Activated B cell treated with CpG ODN at 0.5 μM for 24 hours (primary cell): ENCODE results near the gene CLHC1. TPM values are rescaled to one million over a fixed set of nuclear protein-coding genes. Genes with fewer than 3 reads are reported as not detected.

Experiments used
- ATAC-seq: fragments of 200-7000 bp; cut with Tn5 transposase; one replicate; pipeline ENCODE4 v1.10.0; 2021; ENCODE audit warnings: low read depth, mild to moderate bottlenecking, moderate library complexity
- CTCF ChIA-PET: fragments of 350-600 bp; sonication (Branson Sonifier 250); formaldehyde crosslinking; loops from one replicate; lab custom pipeline; 2021; ENCODE audit warnings: antibody characterized with exemption; lab: Charles Lee
- POLR2A ChIA-PET: fragments of 350-600 bp; sonication (Branson Sonifier 250); formaldehyde crosslinking; loops from one replicate; lab custom pipeline; 2021; ENCODE audit warnings: antibody characterized with exemption; lab: Charles Lee
- DNase-seq: peaks from one replicate; pipeline ENCODE4 v3.0.0; 2022
- H3K27ac Mint-ChIP-seq: one replicate; pipeline ENCODE4 v1.8.0; 2020; ENCODE audit warnings: mixed read lengths
- H3K27me3 Mint-ChIP-seq: one replicate; pipeline ENCODE4 v1.8.0; 2021; ENCODE audit warnings: mixed read lengths
- H3K36me3 Mint-ChIP-seq: one replicate; pipeline ENCODE4 v1.8.0; 2021; ENCODE audit warnings: low read depth, mixed read lengths
- H3K4me1 Mint-ChIP-seq: one replicate; pipeline ENCODE4 v1.8.0; 2021; ENCODE audit warnings: mixed read lengths
- H3K4me3 Mint-ChIP-seq: one replicate; pipeline ENCODE4 v1.8.0; 2020; ENCODE audit warnings: mild to moderate bottlenecking, mixed read lengths
- H3K9me3 Mint-ChIP-seq: one replicate; pipeline ENCODE4 v1.8.0; 2020; ENCODE audit warnings: mixed read lengths
- intact Hi-C: fragments of 100-400 bp; cut with micrococcal nuclease; formaldehyde crosslinking; loops from one replicate; pipeline ENCODE4 v1.15.1; 2024
- total RNA-seq: library from RNA; stranded (reverse); gene quantifications from 2 replicates; pipeline ENCODE4 v1.2.3, GENCODE V29; 2022
- TF ChIP-seq, protein P1 (sequence below): fragments of 200-600 bp; IDR thresholded peaks from one replicate; pipeline ENCODE4 v1.8.0; 2022; ENCODE audit warnings: antibody characterized with exemption, mild to moderate bottlenecking

CLHC1 gene
- total RNA-seq, 1 donor from 2014 or later = 10.5 TPM

DNA sequence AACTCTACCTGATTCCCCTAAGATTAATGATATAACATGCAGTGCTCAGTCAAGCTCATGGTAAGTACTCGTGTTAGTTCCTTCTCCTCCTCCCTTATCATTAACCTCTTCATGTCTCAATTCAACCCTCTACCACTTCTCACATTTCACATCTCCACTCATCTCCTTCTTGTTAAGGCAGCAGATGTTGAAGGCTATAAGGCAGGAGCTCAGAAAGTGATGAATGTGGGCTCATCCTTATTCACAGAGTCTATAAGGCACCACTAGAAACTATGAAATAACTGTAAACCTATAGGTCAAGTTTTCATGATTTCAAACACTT, 56.0 kb downstream of the CLHC1 start:
- Mint-ChIP-seq H3K9me3 (no peaks in the 10 kb centered on the region), H3K4me1 (peaks cover 7% of the 10 kb centered on the region), H3K4me3 (no peak overlapping the region), H3K36me3 (no peaks in the 10 kb centered on the region), H3K27ac (no peak overlapping the region), H3K27me3 (no peaks in the 10 kb centered on the region)
- TF ChIP-seq, protein P1, sequence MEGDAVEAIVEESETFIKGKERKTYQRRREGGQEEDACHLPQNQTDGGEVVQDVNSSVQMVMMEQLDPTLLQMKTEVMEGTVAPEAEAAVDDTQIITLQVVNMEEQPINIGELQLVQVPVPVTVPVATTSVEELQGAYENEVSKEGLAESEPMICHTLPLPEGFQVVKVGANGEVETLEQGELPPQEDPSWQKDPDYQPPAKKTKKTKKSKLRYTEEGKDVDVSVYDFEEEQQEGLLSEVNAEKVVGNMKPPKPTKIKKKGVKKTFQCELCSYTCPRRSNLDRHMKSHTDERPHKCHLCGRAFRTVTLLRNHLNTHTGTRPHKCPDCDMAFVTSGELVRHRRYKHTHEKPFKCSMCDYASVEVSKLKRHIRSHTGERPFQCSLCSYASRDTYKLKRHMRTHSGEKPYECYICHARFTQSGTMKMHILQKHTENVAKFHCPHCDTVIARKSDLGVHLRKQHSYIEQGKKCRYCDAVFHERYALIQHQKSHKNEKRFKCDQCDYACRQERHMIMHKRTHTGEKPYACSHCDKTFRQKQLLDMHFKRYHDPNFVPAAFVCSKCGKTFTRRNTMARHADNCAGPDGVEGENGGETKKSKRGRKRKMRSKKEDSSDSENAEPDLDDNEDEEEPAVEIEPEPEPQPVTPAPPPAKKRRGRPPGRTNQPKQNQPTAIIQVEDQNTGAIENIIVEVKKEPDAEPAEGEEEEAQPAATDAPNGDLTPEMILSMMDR = no peak
- POLR2A ChIA-PET = no interaction called here
- DNase-seq = no peak
- intact Hi-C loops = loop anchor here (5.0 kb wide), 3 partner anchors 256 to 454 kb away; partner anchors contain the start of gene EML6
- CTCF ChIA-PET = interaction anchor here (0.6 to 5.8 kb wide), 14 partner anchors 9 to 1069 kb away, joined by 3 to 51 read pairs (median 4); partner anchors contain the start of genes EML6 and RTN4
- peak; percentile 21 for ATAC-seq

DNA sequence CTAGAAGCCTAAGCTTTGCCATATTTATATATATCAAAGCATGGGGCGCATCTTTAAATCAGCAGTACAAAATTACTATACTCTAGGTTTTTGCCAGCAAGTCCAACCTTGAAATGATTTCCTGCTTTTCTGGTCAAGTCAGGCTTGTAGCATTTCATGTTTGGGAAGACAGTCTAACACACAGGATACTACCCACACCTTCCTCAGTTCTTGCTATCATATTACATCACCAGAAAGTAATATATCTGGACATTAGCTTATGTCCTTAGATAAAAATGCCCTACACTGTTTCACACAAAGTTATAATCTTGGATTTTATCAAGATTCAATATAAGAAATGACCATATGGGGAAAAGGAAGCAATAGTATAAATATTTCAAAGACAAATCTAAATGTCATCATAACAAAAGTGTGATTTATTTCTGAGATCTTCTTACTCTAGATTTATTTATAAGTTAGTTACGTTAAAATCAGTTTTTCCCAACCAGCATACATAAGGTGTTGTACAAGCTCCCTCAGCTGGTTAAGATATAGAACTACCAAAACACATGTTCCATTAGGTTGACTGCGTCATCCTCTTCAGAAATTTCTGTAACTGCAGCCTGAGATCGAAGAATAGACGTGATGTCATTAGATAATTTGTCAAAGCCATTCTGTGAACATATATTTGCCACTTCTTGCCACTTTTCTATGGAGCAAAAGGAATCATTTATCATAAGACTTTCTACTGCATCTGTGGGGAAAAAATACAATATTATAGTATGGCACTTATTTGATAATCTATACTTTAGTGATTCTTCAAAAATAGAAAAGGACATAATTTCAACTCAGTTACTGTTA, 56.6 kb downstream of the CLHC1 start:
- intact Hi-C loops = loop anchor here (1.0 to 5.0 kb wide), 9 partner anchors 156 to 653 kb away; partner anchors contain the start of gene EML6
- TF ChIP-seq, protein P1 = no peak
- ChIA-PET POLR2A (interaction anchor here (1.1 kb wide), 1 partner anchor 125 kb away, joined by 3 read pairs; the partner anchor contains the start of gene RTN4), CTCF (interaction anchor here (1.0 to 5.8 kb wide), 18 partner anchors 10 to 1068 kb away, joined by 3 to 51 read pairs (median 4); partner anchors contain the start of genes EML6 and RTN4)
- H3K9me3 Mint-ChIP-seq = no peaks in the 10 kb centered on the region
- no peaks in the 10 kb centered on the region for H3K27me3 Mint-ChIP-seq
- no peaks in the 10 kb centered on the region for H3K36me3 Mint-ChIP-seq
- peak overlapping the region; percentile 8 for H3K4me3 Mint-ChIP-seq
- ATAC-seq (peak; percentile 86), DNase-seq (no peak)
- H3K4me1 Mint-ChIP-seq = peaks cover 7% of the 10 kb centered on the region
- H3K27ac Mint-ChIP-seq = no peak overlapping the region

GRCh38 chr2:55173438-55174054, 58.5 kb downstream of the CLHC1 start:
- ATAC-seq (no peak), DNase-seq (no peak)
- Mint-ChIP-seq H3K9me3 (no peaks in the 10 kb centered on the region), H3K4me1 (peaks cover 7% of the 10 kb centered on the region), H3K27ac (no peak overlapping the region), H3K27me3 (no peaks in the 10 kb centered on the region), H3K36me3 (no peaks in the 10 kb centered on the region), H3K4me3 (no peak overlapping the region)
- POLR2A ChIA-PET = interaction anchor here (0.7 kb wide), 1 partner anchor 49 kb away, joined by 6 read pairs; no protein-coding TSS in a partner anchor
- TF ChIP-seq, protein P1 = no peak
- CTCF ChIA-PET = interaction anchor here (0.9 to 5.8 kb wide), 7 partner anchors 125 to 508 kb away, joined by 3 to 51 read pairs (median 5); no protein-coding TSS in a partner anchor
- intact Hi-C loops = loop anchor here (2.0 kb wide), 2 partner anchors 509 to 651 kb away; no protein-coding TSS in a partner anchor

DNA sequence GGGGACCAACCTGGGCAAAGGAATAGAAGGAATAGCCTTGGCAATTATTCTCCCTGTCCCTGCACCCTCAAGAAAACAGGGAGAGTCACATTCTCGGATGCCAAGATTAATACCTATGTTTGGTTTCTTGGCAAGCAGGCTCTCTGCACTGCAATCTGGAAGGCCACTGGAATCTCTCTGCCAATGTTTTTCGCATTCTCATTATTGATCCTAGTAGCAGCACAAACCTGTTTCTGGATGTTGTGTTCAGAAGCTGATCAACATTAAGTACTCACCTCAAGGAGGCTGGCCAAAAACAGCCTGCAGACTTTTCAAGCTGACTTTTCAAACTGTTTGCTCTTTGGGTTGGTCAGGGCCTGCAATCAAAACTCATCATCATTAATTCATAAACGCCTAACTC, 62.2 kb downstream of the CLHC1 start:
- Mint-ChIP-seq H3K27ac (no peak overlapping the region), H3K9me3 (no peaks in the 10 kb centered on the region), H3K4me3 (no peak overlapping the region), H3K4me1 (no peaks in the 10 kb centered on the region), H3K36me3 (no peaks in the 10 kb centered on the region), H3K27me3 (no peaks in the 10 kb centered on the region)
- no peak for DNase-seq
- TF ChIP-seq, protein P1 = no peak
- POLR2A ChIA-PET = no interaction called here
- CTCF ChIA-PET = interaction anchor here (0.6 to 9.0 kb wide), 9 partner anchors 18 to 1064 kb away, joined by 3 to 96 read pairs (median 9); no protein-coding TSS in a partner anchor
- intact Hi-C loops = loop anchor here (2.0 to 5.0 kb wide), 2 partner anchors 513 to 1063 kb away; no protein-coding TSS in a partner anchor
- ATAC-seq = no peak
